SK-N-SH (cell line): ENCODE measurements around the gene DGUOK. TPM values are rescaled to one million over a fixed set of nuclear protein-coding genes. Genes with fewer than 3 reads are reported as not detected.

Experiments used
- CTCF ChIA-PET: fragments of 300-600, 350-600 bp; formaldehyde crosslinking; extraction: SDS; loops from one replicate; lab custom pipeline; 2021; lab: Yijun Ruan, JAX
- POLR2A ChIA-PET: fragments of 350-600 bp; sonication (Branson Sonifier 250); formaldehyde crosslinking; extraction: SDS; loops from one replicate; lab custom pipeline; 2020; ENCODE audit warnings: antibody characterized with exemption, inconsistent platforms; lab: Yijun Ruan, JAX
- DNase-seq: peaks from one replicate; pipeline ENCODE4 v3.0.0; 2012
- H2AFZ ChIP-seq: fragments of 200-600 bp; sonication (generic); 2 replicates; pipeline ENCODE4 v1.8.1; 2016; ENCODE audit warnings: antibody characterized with exemption, mild to moderate bottlenecking, low read depth
- H3F3A ChIP-seq: fragments of 200-600 bp; sonication (generic); replicated peaks from 2 replicates; pipeline ENCODE3; 2016; ENCODE audit warnings: antibody characterized with exemption, mild to moderate bottlenecking; ENCODE audit not compliant: insufficient read depth
- H3K27ac ChIP-seq, 2 experiments: fragments of 200-500 bp in 1 of 2; fragments of 200-600 bp in 1 of 2; sonication (Bioruptor generic) in 1 of 2; sonication (generic), shearing (Covaris generic) in 1 of 2; 2 replicates each; pipeline versions ENCODE4 v1.5.1 to v1.6.1; 2014 to 2016; ENCODE audit warnings: low read depth in 2 of 2, inconsistent platforms in 1 of 2, low read length in 1 of 2, mild to moderate bottlenecking in 1 of 2, mixed read lengths in 1 of 2
- H3K27me3 ChIP-seq: fragments of 200-600 bp; sonication (generic), shearing (Covaris generic); 2 replicates; pipeline ENCODE4 v1.6.1; 2016; ENCODE audit warnings: mixed run types; ENCODE audit not compliant: insufficient read depth
- H3K36me3 ChIP-seq, 2 experiments: fragments of 200-500 bp in 1 of 2; fragments of 200-600 bp in 1 of 2; sonication (Bioruptor generic) in 1 of 2; sonication (generic) in 1 of 2; replicated peaks in 1 of 2; 2 replicates each; pipeline versions ENCODE3 to v1.5.1; 2014 to 2016; ENCODE audit warnings: low read length in 1 of 2, mild to moderate bottlenecking in 1 of 2; ENCODE audit not compliant: insufficient read depth in 2 of 2, control insufficient read depth in 1 of 2
- H3K4me1 ChIP-seq, 2 experiments: fragments of 200-500 bp in 1 of 2; fragments of 200-600 bp in 1 of 2; sonication (Bioruptor generic) in 1 of 2; sonication (generic), shearing (Covaris generic) in 1 of 2; 2 replicates each; pipeline versions ENCODE4 v1.5.1 to v1.6.1; 2014 to 2016; ENCODE audit warnings: low read depth in 1 of 2, low read length in 1 of 2, mixed run types in 1 of 2; ENCODE audit not compliant: insufficient read depth in 2 of 2, control insufficient read depth in 1 of 2
- H3K4me2 ChIP-seq: fragments of 200-600 bp; sonication (generic), shearing (Covaris generic); 2 replicates; pipeline ENCODE4 v1.6.1; 2017; ENCODE audit warnings: mixed run types
- H3K4me3 ChIP-seq, 2 experiments: fragments of 200-500 bp in 1 of 2; fragments of 200-600 bp in 1 of 2; sonication (Bioruptor generic) in 1 of 2; sonication (generic), shearing (Covaris generic) in 1 of 2; 2 replicates each; pipeline versions ENCODE4 v1.5.1 to v1.8.1; 2014 to 2016; ENCODE audit warnings: low read depth in 2 of 2, inconsistent platforms in 1 of 2, low read length in 1 of 2, mild to moderate bottlenecking in 1 of 2, mixed read lengths in 1 of 2, moderate library complexity in 1 of 2
- H3K79me2 ChIP-seq: fragments of 200-600 bp; sonication (generic); 2 replicates; pipeline ENCODE4 v1.8.1; 2017; ENCODE audit warnings: mild to moderate bottlenecking; ENCODE audit not compliant: insufficient read depth
- H3K9ac ChIP-seq: fragments of 200-600 bp; sonication (generic); 2 replicates; pipeline ENCODE4 v1.6.1; 2017; ENCODE audit warnings: mixed run types
- H3K9me2 ChIP-seq: fragments of 200-600 bp; sonication (generic); 2 replicates; pipeline ENCODE4 v1.6.1; 2017; ENCODE audit warnings: mixed run types
- H3K9me3 ChIP-seq: fragments of 200-600 bp; sonication (generic); 2 replicates; pipeline ENCODE4 v1.6.1; 2017; ENCODE audit warnings: mixed run types, mild to moderate bottlenecking, moderate library complexity
- H4K20me1 ChIP-seq: fragments of 200-600 bp; sonication (generic); 2 replicates; pipeline ENCODE4 v1.6.1; 2017; ENCODE audit warnings: mild to moderate bottlenecking, mixed run types; ENCODE audit not compliant: insufficient read depth
- FOXJ3 ChIP-seq: sonication (generic); formaldehyde crosslinking; IDR thresholded peaks from 2 replicates; pipeline ENCODE4 v1.5.1; 2020; ENCODE audit warnings: mild to moderate bottlenecking, missing genetic modification reagents
- FOXM1 ChIP-seq: IDR thresholded peaks from 2 replicates; pipeline ENCODE4 v1.4.0; 2012; ENCODE audit warnings: low read depth, mild to moderate bottlenecking
- IRF3 ChIP-seq: fragments of 150-350 bp; IDR thresholded peaks from 2 replicates; pipeline ENCODE4 v1.6.1; 2016; ENCODE audit warnings: mild to moderate bottlenecking, low read depth, low read length
- NFIC ChIP-seq: IDR thresholded peaks from 2 replicates; pipeline ENCODE4 v1.4.0; 2012; ENCODE audit warnings: borderline replicate concordance
- PBX3 ChIP-seq: IDR thresholded peaks from 2 replicates; pipeline ENCODE4; 2012
- POLR2AphosphoS5 ChIP-seq: IDR thresholded peaks from 2 replicates; pipeline ENCODE4 v1.6.1; 2012; ENCODE audit warnings: low read depth, low read length
- RAD21 ChIP-seq: IDR thresholded peaks from 2 replicates; pipeline ENCODE4 v1.6.1; 2012; ENCODE audit warnings: mild to moderate bottlenecking, low read length
- RCOR1 ChIP-seq: fragments of 150-350 bp; IDR thresholded peaks from 2 replicates; pipeline ENCODE4 v1.6.1; 2017; ENCODE audit warnings: antibody characterized with exemption, low read length
- REST ChIP-seq: IDR thresholded peaks from 2 replicates; pipeline ENCODE4 v1.6.1; 2012; ENCODE audit warnings: mild to moderate bottlenecking, low read depth, low read length, moderate library complexity
- SMC3 ChIP-seq: IDR thresholded peaks from 2 replicates; pipeline ENCODE4 v1.6.1; 2012; ENCODE audit warnings: low read depth, low read length, improper control_type of control experiment
- TAF1 ChIP-seq: IDR thresholded peaks from 2 replicates; pipeline ENCODE4 v1.6.1; 2012; ENCODE audit warnings: low read depth, mild to moderate bottlenecking, low read length, moderate library complexity, borderline replicate concordance
- TCF12 ChIP-seq: IDR thresholded peaks from 2 replicates; pipeline ENCODE4 v1.4.0; 2012
- USF2 ChIP-seq: fragments of 150-350 bp; IDR thresholded peaks from 2 replicates; pipeline ENCODE4 v1.6.1; 2017; ENCODE audit warnings: antibody characterized with exemption, low read length, low read depth, borderline replicate concordance
- YY1 ChIP-seq: IDR thresholded peaks from 2 replicates; pipeline ENCODE4 v1.4.0; 2012; ENCODE audit warnings: low read depth, mild to moderate bottlenecking
- polyA plus RNA-seq, 3 experiments: library from polyadenylated mRNA; depleted of rRNA; stranded (reverse); fragments of >200 nt; gene quantifications; 2 replicates each; pipeline ENCODE4 v1.2.3, GENCODE V29; 2012

The DGUOK gene
- polyA plus RNA-seq, 1 of the 3 experiments (the other 2 are of a cell fraction), result 122 TPM

- no peak for TF ChIP-seq POLR2AphosphoS5
- TF ChIP-seq YY1, result no peak
- no peak for TF ChIP-seq TCF12
- TF ChIP-seq IRF3, result no peak
- no peak for TF ChIP-seq NFIC
- no peak for TF ChIP-seq USF2
- no peak for TF ChIP-seq TAF1
- no peak for TF ChIP-seq RAD21
- no peak for TF ChIP-seq RCOR1
- TF ChIP-seq SMC3, result no peak
- no peak for TF ChIP-seq PBX3
- no peak for TF ChIP-seq FOXM1
- no peak for TF ChIP-seq REST
- no peak for TF ChIP-seq FOXJ3 (CRISPR knock-in tag)
- Histone ChIP-seq H3K4me2 (peak overlapping the region; percentile 60; the same call in 1 of the 2 replicates), H3K9ac (no peak overlapping the region), H3K36me3 (peaks cover 42 to 44% of the 10 kb centered on the region in 2 experiments), H3K79me2 (peaks cover 88% of the 10 kb centered on the region), H3K27ac (peak overlapping the region; percentile 25 to 69; a peak in 2 of 4 replicates), H3K9me3 (no peaks in the 10 kb centered on the region), H3K4me1 (peaks cover 30 to 36% of the 10 kb centered on the region in 2 experiments), H4K20me1 (peaks cover 100% of the 10 kb centered on the region), H3F3A (peaks cover 47% of the 10 kb centered on the region), H3K27me3 (no peaks in the 10 kb centered on the region), H3K9me2 (no peaks in the 10 kb centered on the region), H3K4me3 (0 out of 4 replicates have a peak overlapping the region, but pooled peaks of 1 of the 2 experiments have one; percentile 3), H2AFZ (no peak overlapping the region)
- DNase-seq, result no peak
- ChIA-PET CTCF (no interaction called here), POLR2A (no interaction called here)
Measured at GRCh38 chr2:73937899-73938298, 11.2 kb downstream of the DGUOK start.
